Keratinocyte (primary cell): ENCODE results near the gene PARD6B. TPM values are rescaled to one million over a fixed set of nuclear protein-coding genes. Genes with fewer than 3 reads are reported as not detected.

Source experiments
- DNase-seq: peaks from one replicate; pipeline ENCODE4 v3.0.0-alpha.2; 2011; ENCODE audit warnings: low read depth, missing footprints, low spot score
- FAIRE-seq: peaks from 2 replicates; lab custom pipeline; 2011; peaks lifted over from hg19 to GRCh38; lab: Jason Lieb, UNC
- H2AFZ ChIP-seq: 2 replicates; pipeline ENCODE4 v1.6.0; 2012; ENCODE audit warnings: low read length, control low read depth, inconsistent platforms; ENCODE audit not compliant: control insufficient read depth
- H3K27ac ChIP-seq: 2 replicates; pipeline ENCODE4 v1.5.1; 2011; ENCODE audit warnings: low read length; ENCODE audit not compliant: control insufficient read depth, insufficient read depth
- H3K27me3 ChIP-seq: 3 replicates; pipeline ENCODE4 v1.6.0; 2011; ENCODE audit warnings: low read length; ENCODE audit not compliant: control insufficient read depth, insufficient read depth; ENCODE audit errors: extremely low read depth
- H3K36me3 ChIP-seq, 2 experiments: 2 replicates in 1 of 2; 3 replicates in 1 of 2; pipeline ENCODE4 v1.5.1; 2011; ENCODE audit warnings: low read length in 2 of 2, mild to moderate bottlenecking in 1 of 2; ENCODE audit not compliant: control insufficient read depth in 2 of 2, insufficient read depth in 2 of 2; ENCODE audit errors: extremely low read depth in 1 of 2
- H3K4me1 ChIP-seq: 3 replicates; pipeline ENCODE4 v1.5.1; 2011; ENCODE audit warnings: low read length; ENCODE audit not compliant: control insufficient read depth, insufficient read depth; ENCODE audit errors: extremely low read depth
- H3K4me2 ChIP-seq: 3 replicates; pipeline ENCODE4 v1.6.0; 2011; ENCODE audit warnings: low read depth, low read length; ENCODE audit not compliant: control insufficient read depth, insufficient read depth; ENCODE audit errors: extremely low read depth
- H3K4me3 ChIP-seq, 3 experiments: fragments of 200-600 bp in 1 of 3; sonication (generic) in 1 of 3; 2 replicates in 2 of 3; 3 replicates in 1 of 3; pipeline ENCODE4 v1.5.1; 2011 to 2016; ENCODE audit warnings: low read length in 3 of 3, mild to moderate bottlenecking in 3 of 3, control low read depth in 2 of 3, inconsistent platforms in 1 of 3, low read depth in 1 of 3, mixed read lengths in 1 of 3, mixed run types in 1 of 3, moderate library complexity in 1 of 3; ENCODE audit not compliant: control insufficient read depth in 2 of 3, insufficient read depth in 2 of 3; ENCODE audit errors: extremely low read depth in 1 of 3
- H3K79me2 ChIP-seq: 2 replicates; pipeline ENCODE4 v1.6.0; 2012; ENCODE audit warnings: low read length; ENCODE audit not compliant: control insufficient read depth, insufficient read depth
- H3K9ac ChIP-seq: 3 replicates; pipeline ENCODE4 v1.6.0; 2011; ENCODE audit warnings: low read length; ENCODE audit not compliant: control insufficient read depth, insufficient read depth; ENCODE audit errors: extremely low read depth
- H3K9me1 ChIP-seq: 3 replicates; pipeline ENCODE4 v1.6.0; 2011; ENCODE audit warnings: low read length; ENCODE audit not compliant: control insufficient read depth, insufficient read depth; ENCODE audit errors: extremely low read depth
- H3K9me3 ChIP-seq: 2 replicates; pipeline ENCODE4 v1.5.1; 2012; ENCODE audit warnings: low read depth, low read length; ENCODE audit not compliant: control insufficient read depth
- H4K20me1 ChIP-seq: 3 replicates; pipeline ENCODE4 v1.6.0; 2011; ENCODE audit warnings: low read length; ENCODE audit not compliant: control insufficient read depth, insufficient read depth; ENCODE audit errors: extremely low read depth
- CTCF ChIP-seq, 3 experiments: IDR thresholded peaks in 1 of 3; conservative IDR thresholded peaks in 1 of 3; optimal IDR thresholded peaks in 1 of 3; 2 replicates in 2 of 3; 3 replicates in 1 of 3; pipeline versions ENCODE3 to v1.5.1; 2011; ENCODE audit warnings: low read length in 3 of 3, mild to moderate bottlenecking in 3 of 3, moderate library complexity in 2 of 3, control low read depth in 1 of 3, inconsistent platforms in 1 of 3; ENCODE audit not compliant: insufficient read depth in 2 of 3; ENCODE audit errors: extremely low read depth in 1 of 3
- EZH2 ChIP-seq: IDR thresholded peaks from one replicate; pipeline ENCODE4 v1.6.1; 2012; ENCODE audit warnings: inconsistent platforms, mild to moderate bottlenecking, low read length, moderate library complexity
- dilution Hi-C: fragments of 300-500 bp; cut with MboI; formaldehyde crosslinking; loops from one replicate; pipeline ENCODE4 v1.7.0; 2020; ENCODE audit warnings: low sequenced_read_pairs; ENCODE audit not compliant: extremely low pct_ligation_motif_present
- polyA plus RNA-seq, 5 experiments: library from polyadenylated mRNA; depleted of rRNA in 3 of 5; stranded (reverse) in 3 of 5; stranded (forward) in 1 of 5; unstranded in 1 of 5; fragments of >200 nt; gene quantifications; 1 replicate in 1 of 5; 2 replicates in 3 of 5; 3 replicates in 1 of 5; pipeline versions ENCODE4 v1.2.1 to v1.2.3, GENCODE V29; 2011 to 2012; ENCODE audit warnings: missing spikeins in 2 of 5, low read depth in 1 of 5, low replicate concordance in 1 of 5

The PARD6B gene
- polyA plus RNA-seq, 1 donor (not counting 4 experiments of a cell fraction or from before 2014, with no cell fraction given), result 2.0 TPM

- Histone ChIP-seq H3K9me3 (no peaks in the 10 kb centered on the region), H4K20me1 (no peaks in the 10 kb centered on the region), H2AFZ (no peak overlapping the region), H3K9me1 (no peaks in the 10 kb centered on the region), H3K4me2 (no peak overlapping the region), H3K4me3 (no peak overlapping the region), H3K79me2 (no peaks in the 10 kb centered on the region), H3K27ac (no peak overlapping the region), H3K4me1 (no peaks in the 10 kb centered on the region), H3K27me3 (no peaks in the 10 kb centered on the region), H3K36me3 (no peaks in the 10 kb centered on the region), H3K9ac (no peak overlapping the region)
- no peak for FAIRE-seq
- TF ChIP-seq CTCF (optimal IDR thresholded peaks at IDR 0.05 in 1 of 3, IDR thresholded peaks at IDR 0.05 in 1 of 3, conservative IDR thresholded peaks at IDR 0.05 in 1 of 3; ENCODE audit: extremely low read depth in 1 of 3, insufficient read depth in 2 of 3, low read length in 3 of 3) (no peak), EZH2 (no peak)
- DNase-seq, result no peak
- dilution Hi-C loops, result no loop called here
These were observed 15.7 kb upstream of the PARD6B start for GRCh38 chr20:50715694-50716093.

- H2AFZ ChIP-seq, result no peak overlapping the region
- no peaks in the 10 kb centered on the region for H3K9me3 ChIP-seq
- H4K20me1 ChIP-seq, result no peaks in the 10 kb centered on the region
- H3K9ac ChIP-seq, result no peak overlapping the region
- H3K27ac ChIP-seq, result no peak overlapping the region
- H3K9me1 ChIP-seq, result no peaks in the 10 kb centered on the region
- dilution Hi-C loops, result no loop called here
- TF ChIP-seq CTCF (optimal IDR thresholded peaks at IDR 0.05 in 1 of 3, IDR thresholded peaks at IDR 0.05 in 1 of 3, conservative IDR thresholded peaks at IDR 0.05 in 1 of 3; ENCODE audit: extremely low read depth in 1 of 3, insufficient read depth in 2 of 3, low read length in 3 of 3) (no peak), EZH2 (no peak)
- no peaks in the 10 kb centered on the region for H3K36me3 ChIP-seq
- H3K4me3 ChIP-seq, result no peak overlapping the region
- DNase-seq (no peak), FAIRE-seq (no peak)
- H3K27me3 ChIP-seq, result no peaks in the 10 kb centered on the region
- no peaks in the 10 kb centered on the region for H3K79me2 ChIP-seq
- no peak overlapping the region for H3K4me2 ChIP-seq
- no peaks in the 10 kb centered on the region for H3K4me1 ChIP-seq
These were observed 14.9 kb upstream of the PARD6B start for GRCh38 chr20:50716518-50716917.
